Measurements from ENCODE around the gene PCDHGB3.

GRCh38 chr5:141420855-141421488, 50.9 kb downstream of the PCDHGB3 start, which contains the start of gene PCDHGA11:
- no peak for TF ChIP-seq EZH2 (IDR thresholded peaks at IDR 0.05; ENCODE audit: low read length, missing control alignments)
- peak; percentile 45 to 62 for TF ChIP-seq CTCF (conservative IDR thresholded peaks at IDR 0.05 in 1 of 2, IDR thresholded peaks at IDR 0.05 in 1 of 2; ENCODE audit: low read depth in 1 of 2, low read length in 2 of 2)

All from fibroblast of lung (primary cell).